DND-41 (cell line): ENCODE data around the gene ARG1.

Experiments
- ATAC-seq: fragments of 200-7000 bp; cut with Tn5 transposase; 3 replicates; pipeline ENCODE4 v1.9.1; 2021; ENCODE audit warnings: low read depth; ENCODE audit not compliant: insufficient read depth
- DNase-seq: peaks from one replicate; pipeline ENCODE4 v3.0.0-alpha.2; 2020
- H2AFZ ChIP-seq: 2 replicates; pipeline ENCODE4 v1.6.0; 2012; ENCODE audit warnings: low read depth, low read length
- H3K27ac ChIP-seq: 2 replicates; pipeline ENCODE4 v1.5.1; 2012; ENCODE audit warnings: low read length, inconsistent platforms
- H3K27me3 ChIP-seq: fragments of 200-600 bp; sonication (generic); 2 replicates; pipeline ENCODE4 v1.6.0; 2012; ENCODE audit warnings: low read length, mild to moderate bottlenecking, inconsistent platforms; ENCODE audit not compliant: insufficient read depth, poor library complexity
- H3K36me3 ChIP-seq: 2 replicates; pipeline ENCODE4 v1.5.1; 2012; ENCODE audit warnings: low read length, inconsistent platforms; ENCODE audit not compliant: insufficient read depth
- H3K4me1 ChIP-seq: 2 replicates; pipeline ENCODE4 v1.5.1; 2012; ENCODE audit warnings: mild to moderate bottlenecking, low read length; ENCODE audit not compliant: insufficient read depth
- H3K4me2 ChIP-seq: 2 replicates; pipeline ENCODE4 v1.6.0; 2012; ENCODE audit warnings: mild to moderate bottlenecking, moderate library complexity, low read length, inconsistent platforms; ENCODE audit not compliant: insufficient read depth
- H3K4me3 ChIP-seq, 2 experiments: fragments of 200-600 bp in 1 of 2; shearing (Covaris generic) in 1 of 2; 2 replicates each; pipeline ENCODE4 v1.5.1; 2012 to 2016; ENCODE audit warnings: inconsistent platforms in 2 of 2, low read length in 2 of 2, mild to moderate bottlenecking in 2 of 2, low read depth in 1 of 2, moderate library complexity in 1 of 2
- H3K79me2 ChIP-seq: 2 replicates; pipeline ENCODE4 v1.6.0; 2012; ENCODE audit warnings: low read length, inconsistent platforms; ENCODE audit not compliant: insufficient read depth
- H3K9ac ChIP-seq: 2 replicates; pipeline ENCODE4 v1.6.0; 2012; ENCODE audit warnings: low read depth, mild to moderate bottlenecking, inconsistent platforms, low read length, moderate library complexity
- H3K9me3 ChIP-seq: 2 replicates; pipeline ENCODE4 v1.5.1; 2012; ENCODE audit warnings: low read length, moderate library complexity, mild to moderate bottlenecking, inconsistent platforms; ENCODE audit not compliant: insufficient read depth, severe bottlenecking
- H4K20me1 ChIP-seq: 2 replicates; pipeline ENCODE4 v1.6.0; 2012; ENCODE audit warnings: low read length; ENCODE audit not compliant: insufficient read depth
- EZH2 ChIP-seq: IDR thresholded peaks from 3 replicates; pipeline ENCODE4 v1.6.1; 2012; ENCODE audit warnings: borderline replicate concordance, low read depth, mild to moderate bottlenecking, moderate library complexity, low read length, inconsistent platforms; ENCODE audit not compliant: severe bottlenecking
- TF ChIP-seq, protein P1 (sequence below): IDR thresholded peaks from 2 replicates; pipeline ENCODE4 v1.5.1; 2012; ENCODE audit warnings: borderline replicate concordance, low read length, moderate library complexity, mild to moderate bottlenecking; ENCODE audit not compliant: poor library complexity, severe bottlenecking; ENCODE audit errors: extremely low read depth

ARG1 gene

DNA sequence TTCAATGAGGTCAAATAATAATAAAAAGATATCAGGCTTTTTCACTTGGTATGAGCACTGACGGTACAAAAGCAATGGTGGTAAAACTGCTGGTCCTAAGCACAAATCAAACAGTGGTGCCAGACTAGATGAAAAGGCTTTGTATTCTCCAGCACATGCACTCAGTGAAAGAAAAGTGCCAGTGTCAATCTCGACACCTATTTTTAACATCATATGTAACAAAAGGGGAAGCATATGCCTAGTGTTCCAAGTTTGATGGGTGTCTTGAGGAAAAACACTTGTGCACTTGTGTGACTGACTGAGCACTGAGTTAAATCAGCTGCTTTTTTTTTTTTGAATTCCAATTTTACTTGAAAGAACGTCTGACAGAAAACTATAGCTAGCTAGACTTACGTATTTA lies 27.7 kb downstream of the ARG1 start:
- ATAC-seq = no peak
- H3K4me1 ChIP-seq = no peaks in the 10 kb centered on the region
- no peak for TF ChIP-seq EZH2
- TF ChIP-seq, protein P1, sequence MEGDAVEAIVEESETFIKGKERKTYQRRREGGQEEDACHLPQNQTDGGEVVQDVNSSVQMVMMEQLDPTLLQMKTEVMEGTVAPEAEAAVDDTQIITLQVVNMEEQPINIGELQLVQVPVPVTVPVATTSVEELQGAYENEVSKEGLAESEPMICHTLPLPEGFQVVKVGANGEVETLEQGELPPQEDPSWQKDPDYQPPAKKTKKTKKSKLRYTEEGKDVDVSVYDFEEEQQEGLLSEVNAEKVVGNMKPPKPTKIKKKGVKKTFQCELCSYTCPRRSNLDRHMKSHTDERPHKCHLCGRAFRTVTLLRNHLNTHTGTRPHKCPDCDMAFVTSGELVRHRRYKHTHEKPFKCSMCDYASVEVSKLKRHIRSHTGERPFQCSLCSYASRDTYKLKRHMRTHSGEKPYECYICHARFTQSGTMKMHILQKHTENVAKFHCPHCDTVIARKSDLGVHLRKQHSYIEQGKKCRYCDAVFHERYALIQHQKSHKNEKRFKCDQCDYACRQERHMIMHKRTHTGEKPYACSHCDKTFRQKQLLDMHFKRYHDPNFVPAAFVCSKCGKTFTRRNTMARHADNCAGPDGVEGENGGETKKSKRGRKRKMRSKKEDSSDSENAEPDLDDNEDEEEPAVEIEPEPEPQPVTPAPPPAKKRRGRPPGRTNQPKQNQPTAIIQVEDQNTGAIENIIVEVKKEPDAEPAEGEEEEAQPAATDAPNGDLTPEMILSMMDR = no peak

DNA sequence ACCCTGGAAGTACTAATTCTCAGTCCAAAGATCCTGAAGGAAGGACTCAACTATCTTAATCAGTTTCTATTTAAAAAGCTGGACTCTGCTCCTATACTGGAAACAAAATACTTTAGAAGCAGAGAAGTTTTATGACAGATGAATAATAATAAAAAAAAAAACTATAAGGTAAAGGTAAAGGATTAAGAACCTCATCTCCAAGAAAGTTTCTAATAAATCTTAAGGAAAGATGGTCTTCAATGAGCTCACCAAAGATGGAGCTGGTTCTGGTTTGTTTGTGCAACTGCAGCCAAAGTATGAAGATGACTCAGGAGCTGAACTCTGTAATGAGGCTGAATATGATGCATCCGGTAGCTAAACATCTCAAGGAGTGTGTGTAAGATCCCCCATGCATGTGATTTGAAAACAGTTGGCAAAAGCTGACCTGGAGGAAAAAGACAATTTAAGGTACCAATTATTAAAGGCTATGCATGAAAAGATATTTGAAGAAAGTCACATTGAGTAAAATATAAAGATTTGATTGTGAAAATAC lies 29.8 kb downstream of the ARG1 start:
- TF ChIP-seq EZH2 = no peak
- TF ChIP-seq, protein P1 = no peak
- no peaks in the 10 kb centered on the region for H4K20me1 ChIP-seq
- no peaks in the 10 kb centered on the region for H3K4me1 ChIP-seq
- H3K9ac ChIP-seq = no peak overlapping the region
- H3K4me3 ChIP-seq = no peak overlapping the region
- H3K36me3 ChIP-seq = peaks cover 93% of the 10 kb centered on the region
- H2AFZ ChIP-seq = no peak overlapping the region
- H3K79me2 ChIP-seq = no peaks in the 10 kb centered on the region
- no peak overlapping the region for H3K4me2 ChIP-seq
- no peaks in the 10 kb centered on the region for H3K27me3 ChIP-seq
- DNase-seq (no peak), ATAC-seq (no peak)
- no peaks in the 10 kb centered on the region for H3K9me3 ChIP-seq
- no peak overlapping the region for H3K27ac ChIP-seq

More for the DNA sequence above, 27.7 kb downstream of the ARG1 start:
- H3K9me3 ChIP-seq = no peaks in the 10 kb centered on the region
- H2AFZ ChIP-seq = no peak overlapping the region
- H3K9ac ChIP-seq = no peak overlapping the region
- no peak overlapping the region for H3K4me3 ChIP-seq
- H3K4me2 ChIP-seq = no peak overlapping the region
- no peak for DNase-seq
- no peaks in the 10 kb centered on the region for H3K27me3 ChIP-seq
- peaks cover 88% of the 10 kb centered on the region for H3K36me3 ChIP-seq
- H3K79me2 ChIP-seq = no peaks in the 10 kb centered on the region
- H3K27ac ChIP-seq = no peak overlapping the region
- H4K20me1 ChIP-seq = no peaks in the 10 kb centered on the region

DNA sequence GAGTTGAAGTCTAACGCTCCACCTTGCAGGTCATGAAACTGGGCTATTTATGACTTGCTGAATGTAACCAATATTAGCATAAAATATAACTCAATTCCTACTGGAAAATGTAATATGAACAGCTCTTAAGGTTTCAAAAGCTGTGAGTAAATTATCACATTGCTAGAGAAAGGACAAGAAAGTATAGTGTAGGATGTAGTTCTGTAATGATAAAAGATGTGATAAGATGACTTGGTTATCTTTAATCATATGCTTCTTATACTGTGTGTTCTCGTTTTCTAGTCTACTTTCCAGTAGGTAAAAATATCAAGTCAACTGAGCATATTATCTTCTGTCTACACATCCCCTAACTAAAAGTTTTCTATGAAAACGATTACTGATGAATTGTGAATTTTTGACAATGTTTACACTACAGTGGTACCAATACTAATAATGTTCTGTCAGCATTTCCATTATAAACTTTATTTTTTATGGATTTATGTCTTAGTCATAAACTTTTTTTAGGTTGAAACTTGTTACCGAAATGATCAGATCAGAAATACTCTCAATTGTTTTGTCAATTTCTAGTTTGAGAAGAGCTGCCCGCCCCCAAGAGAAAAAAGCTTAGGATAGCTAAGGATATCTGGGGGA lies 40.4 kb downstream of the ARG1 start:
- Histone ChIP-seq H3K9me3 (no peaks in the 10 kb centered on the region), H3K27ac (no peak overlapping the region), H3K4me2 (no peak overlapping the region), H3K79me2 (no peaks in the 10 kb centered on the region), H3K4me1 (no peaks in the 10 kb centered on the region), H3K27me3 (no peaks in the 10 kb centered on the region), H3K36me3 (peaks cover 89% of the 10 kb centered on the region), H2AFZ (no peak overlapping the region), H3K4me3 (no peak overlapping the region), H4K20me1 (no peaks in the 10 kb centered on the region), H3K9ac (no peak overlapping the region)
- ATAC-seq = no peak
- TF ChIP-seq, protein P1 = no peak
- no peak for TF ChIP-seq EZH2
- no peak for DNase-seq
